Esophagus squamous epithelium (tissue), 4 donors: ENCODE data around the gene POT1.
"Not testable (repeated sequence)": the region's sequence is repeated elsewhere in the genome, so short reads cannot be mapped to it uniquely, and the experiment has no call there.

Experiments used
- POLR2A ChIP-seq, 4 donors: fragments of 450-650 bp; IDR thresholded peaks; one replicate each; pipeline ENCODE4 v1.6.1; 2017; ENCODE audit warnings: antibody characterized with exemption in 4 of 4, mild to moderate bottlenecking in 4 of 4, moderate library complexity in 3 of 4
- TF ChIP-seq, protein P1 (sequence below), 6 experiments: fragments of 450-650 bp in 4 of 6; fragments of 200-600 bp in 2 of 6; sonication (generic) in 2 of 6; IDR thresholded peaks; one replicate each; pipeline ENCODE4 v1.5.1; 2016 to 2019; ENCODE audit warnings: antibody characterized with exemption in 6 of 6, mild to moderate bottlenecking in 4 of 6, moderate library complexity in 4 of 6

DNA sequence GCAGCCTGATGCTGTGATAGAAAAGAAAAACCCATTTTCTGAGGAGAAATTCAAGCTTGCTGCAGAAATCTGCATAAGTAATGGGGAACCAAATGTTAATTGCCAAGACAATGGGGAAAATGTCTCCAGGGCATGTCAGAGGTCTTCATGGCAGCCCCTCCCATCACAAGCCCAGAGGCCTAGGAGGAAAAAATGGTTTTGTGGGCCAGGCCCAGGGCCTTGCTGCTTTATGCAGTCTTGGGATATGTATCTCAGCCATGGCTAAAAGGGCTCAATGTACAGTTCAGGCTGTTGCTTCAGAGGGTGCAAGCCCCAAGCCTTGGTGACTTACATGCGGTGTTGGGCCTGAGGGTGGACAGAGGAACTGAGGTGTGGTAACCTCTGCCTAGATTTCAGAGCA lies 28.3 kb upstream of the POT1 start:
- TF ChIP-seq, protein P1, sequence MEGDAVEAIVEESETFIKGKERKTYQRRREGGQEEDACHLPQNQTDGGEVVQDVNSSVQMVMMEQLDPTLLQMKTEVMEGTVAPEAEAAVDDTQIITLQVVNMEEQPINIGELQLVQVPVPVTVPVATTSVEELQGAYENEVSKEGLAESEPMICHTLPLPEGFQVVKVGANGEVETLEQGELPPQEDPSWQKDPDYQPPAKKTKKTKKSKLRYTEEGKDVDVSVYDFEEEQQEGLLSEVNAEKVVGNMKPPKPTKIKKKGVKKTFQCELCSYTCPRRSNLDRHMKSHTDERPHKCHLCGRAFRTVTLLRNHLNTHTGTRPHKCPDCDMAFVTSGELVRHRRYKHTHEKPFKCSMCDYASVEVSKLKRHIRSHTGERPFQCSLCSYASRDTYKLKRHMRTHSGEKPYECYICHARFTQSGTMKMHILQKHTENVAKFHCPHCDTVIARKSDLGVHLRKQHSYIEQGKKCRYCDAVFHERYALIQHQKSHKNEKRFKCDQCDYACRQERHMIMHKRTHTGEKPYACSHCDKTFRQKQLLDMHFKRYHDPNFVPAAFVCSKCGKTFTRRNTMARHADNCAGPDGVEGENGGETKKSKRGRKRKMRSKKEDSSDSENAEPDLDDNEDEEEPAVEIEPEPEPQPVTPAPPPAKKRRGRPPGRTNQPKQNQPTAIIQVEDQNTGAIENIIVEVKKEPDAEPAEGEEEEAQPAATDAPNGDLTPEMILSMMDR (IDR thresholded peaks at IDR 0.05): not testable (repeated sequence)
- not testable (repeated sequence) for TF ChIP-seq POLR2A (IDR thresholded peaks at IDR 0.05)
